IPS DF 6.9 (cell line): Measurements from ENCODE around the gene BABAM1.
"Not testable (repeated sequence)": the region's sequence is repeated elsewhere in the genome, so short reads cannot be mapped to it uniquely, and the experiment has no call there.

Experiments used
- DNase-seq: peaks from one replicate; pipeline ENCODE4 v3.0.0-alpha.2; 2013; ENCODE audit warnings: low read depth, low spot score
- H3K27ac ChIP-seq: one replicate; pipeline ENCODE4 v1.5.1; 2013; ENCODE audit warnings: low read length, control low read depth
- H3K27me3 ChIP-seq: 2 replicates; pipeline ENCODE4 v1.6.1; 2013; ENCODE audit warnings: mild to moderate bottlenecking, low read length; ENCODE audit not compliant: control insufficient read depth, insufficient read depth
- H3K36me3 ChIP-seq: 2 replicates; pipeline ENCODE4 v1.6.1; 2013; ENCODE audit warnings: low read length; ENCODE audit not compliant: control insufficient read depth, insufficient read depth
- H3K4me1 ChIP-seq: 2 replicates; pipeline ENCODE4 v1.6.1; 2013; ENCODE audit warnings: low read length; ENCODE audit not compliant: control insufficient read depth, insufficient read depth
- H3K4me3 ChIP-seq: 2 replicates; pipeline ENCODE4 v1.5.1; 2013; ENCODE audit warnings: mild to moderate bottlenecking, low read length
- H3K9me3 ChIP-seq: 2 replicates; pipeline ENCODE4 v1.6.1; 2013; ENCODE audit warnings: low read length, inconsistent platforms; ENCODE audit not compliant: control insufficient read depth, insufficient read depth
- WGBS: extraction: QIAGEN DNeasy Blood & Tissue Kit; methylation state at CpG from one replicate; pipeline ENCODE4 v1.1.7; 2013; ENCODE audit warnings: mixed read lengths, missing lambda C conversion rate; ENCODE audit not compliant: insufficient read length, insufficient coverage; 5-methylcytosine and 5-hydroxymethylcytosine counted together

The BABAM1 gene

DNA sequence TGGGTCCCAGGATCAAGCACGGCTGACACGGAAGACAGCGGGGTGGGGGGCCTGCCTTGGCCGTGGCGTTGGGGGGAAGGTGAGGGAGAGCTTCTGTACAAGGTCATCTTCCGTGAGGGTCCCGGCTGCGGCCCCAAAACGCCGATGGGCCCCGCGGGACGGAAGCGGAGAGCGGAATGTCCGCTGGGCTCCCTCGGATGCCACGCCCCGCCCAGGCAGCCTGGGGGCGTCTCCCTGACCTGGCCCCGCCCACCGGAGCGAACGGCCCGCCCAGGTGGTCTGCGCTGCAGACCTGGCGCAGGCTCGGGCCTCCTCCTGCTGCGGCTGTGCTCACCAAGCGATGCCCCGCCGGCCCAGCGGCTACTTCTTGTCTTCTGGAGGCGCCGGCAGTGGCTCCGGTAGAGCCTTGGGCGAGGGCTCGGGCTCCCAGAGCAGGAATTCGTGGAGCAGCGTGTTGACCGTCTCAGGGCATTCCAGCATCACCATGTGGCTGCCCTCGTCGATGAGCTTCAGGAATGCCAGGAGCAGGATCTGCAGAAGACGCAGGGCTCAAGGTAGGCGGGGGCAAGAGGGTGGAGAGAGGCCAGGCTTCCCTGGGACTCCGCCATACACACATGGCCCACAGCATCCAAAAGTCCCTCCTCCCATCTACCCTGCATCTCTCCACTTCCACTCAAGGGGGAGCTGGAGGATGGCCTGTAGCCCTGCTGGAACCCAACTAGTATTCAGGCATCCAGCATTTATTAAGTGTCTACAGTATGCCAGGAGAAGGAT lies 25.2 kb downstream of the BABAM1 start:
- Histone ChIP-seq H3K36me3 (peaks cover 4% of the 10 kb centered on the region; the same call in 1 of the 2 replicates), H3K9me3 (no peaks in the 10 kb centered on the region), H3K4me1 (0 out of 2 replicates have a peak, but pooled peaks cover 5% of the 10 kb centered on the region), H3K27ac (no peak overlapping the region), H3K4me3 (peak overlapping the region; percentile 31; the same call in 1 of the 2 replicates), H3K27me3 (no peaks in the 10 kb centered on the region)
- DNase-seq = no peak
- WGBS = no CpG with 5 or more reads among the region's 46 CpGs

- no peak for DNase-seq
- Histone ChIP-seq H3K4me3 (no peak overlapping the region), H3K27ac (no peak overlapping the region), H3K4me1 (0 out of 2 replicates have a peak, but pooled peaks cover 5% of the 10 kb centered on the region), H3K9me3 (no peaks in the 10 kb centered on the region), H3K36me3 (peaks cover 4% of the 10 kb centered on the region; the same call in 1 of the 2 replicates), H3K27me3 (no peaks in the 10 kb centered on the region)
- WGBS = no CpG with 5 or more reads among the region's 14 CpGs
Measured at GRCh38 chr19:17293605-17294004, 26.4 kb downstream of the BABAM1 start.

GRCh38 chr19:17294051-17294891 lies 27.0 kb downstream of the BABAM1 start:
- Histone ChIP-seq H3K27ac (no peak overlapping the region), H3K4me3 (no peak overlapping the region), H3K27me3 (no peaks in the 10 kb centered on the region), H3K36me3 (peaks cover 6% of the 10 kb centered on the region; the same call in 1 of the 2 replicates), H3K4me1 (0 out of 2 replicates have a peak, but pooled peaks cover 5% of the 10 kb centered on the region), H3K9me3 (no peaks in the 10 kb centered on the region)
- WGBS = no CpG with 5 or more reads among the region's 48 CpGs
- no peak for DNase-seq

DNA sequence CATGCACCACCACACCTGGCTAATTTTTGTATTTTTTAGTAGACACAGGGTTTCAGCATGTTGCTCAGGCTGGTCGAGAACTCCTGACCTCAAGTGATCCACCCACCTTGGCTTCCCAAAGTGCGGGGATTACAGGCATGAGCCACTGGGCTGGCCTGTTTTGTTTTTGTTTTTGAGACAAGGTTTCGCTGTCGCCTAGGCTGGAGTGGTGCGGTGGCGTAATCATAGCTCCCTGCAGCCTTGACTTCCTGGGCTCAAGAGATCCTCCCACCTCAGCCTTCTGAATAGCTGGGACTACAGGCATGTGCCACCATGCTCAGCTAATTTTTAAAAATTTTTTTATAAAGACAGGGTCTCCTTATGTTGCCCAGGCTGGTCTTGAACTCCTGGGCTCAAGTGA lies 28.3 kb downstream of the BABAM1 start:
- H3K27ac ChIP-seq, H3K27me3 ChIP-seq, H3K36me3 ChIP-seq, H3K4me1 ChIP-seq, DNase-seq, H3K9me3 ChIP-seq, H3K4me3 ChIP-seq: not testable (repeated sequence)
- WGBS = no CpG with 5 or more reads among the region's 6 CpGs

- no peak overlapping the region for H3K27ac ChIP-seq
- H3K36me3 ChIP-seq = peaks cover 10% of the 10 kb centered on the region
- no peaks in the 10 kb centered on the region for H3K27me3 ChIP-seq
- no peak overlapping the region for H3K4me3 ChIP-seq
- H3K9me3 ChIP-seq = no peaks in the 10 kb centered on the region
- no CpG with 5 or more reads among the region's 4 CpGs for WGBS
- H3K4me1 ChIP-seq = 0 out of 2 replicates have a peak, but pooled peaks cover 5% of the 10 kb centered on the region
- no peak for DNase-seq
Measured at GRCh38 chr19:17296273-17296672, 29.0 kb downstream of the BABAM1 start.

- H3K27ac ChIP-seq = no peak overlapping the region
- no peaks in the 10 kb centered on the region for H3K27me3 ChIP-seq
- H3K4me3 ChIP-seq = no peak overlapping the region
- 0 out of 2 replicates have a peak, but pooled peaks cover 3% of the 10 kb centered on the region for H3K4me1 ChIP-seq
- H3K36me3 ChIP-seq = peaks cover 13% of the 10 kb centered on the region
- no CpG with 5 or more reads among the region's 6 CpGs for WGBS
- DNase-seq = no peak
- H3K9me3 ChIP-seq = no peaks in the 10 kb centered on the region
Measured at GRCh38 chr19:17296976-17297375, 29.7 kb downstream of the BABAM1 start.

- Histone ChIP-seq H3K9me3 (no peaks in the 10 kb centered on the region), H3K4me1 (peaks cover 1% of the 10 kb centered on the region; the same call in 1 of the 2 replicates), H3K4me3 (no peak overlapping the region), H3K36me3 (peaks cover 9% of the 10 kb centered on the region), H3K27me3 (no peaks in the 10 kb centered on the region), H3K27ac (no peak overlapping the region)
- no CpG with 5 or more reads among the region's 51 CpGs for WGBS
- no peak for DNase-seq
Measured at GRCh38 chr19:17300992-17301619, 33.9 kb downstream of the BABAM1 start.

DNA sequence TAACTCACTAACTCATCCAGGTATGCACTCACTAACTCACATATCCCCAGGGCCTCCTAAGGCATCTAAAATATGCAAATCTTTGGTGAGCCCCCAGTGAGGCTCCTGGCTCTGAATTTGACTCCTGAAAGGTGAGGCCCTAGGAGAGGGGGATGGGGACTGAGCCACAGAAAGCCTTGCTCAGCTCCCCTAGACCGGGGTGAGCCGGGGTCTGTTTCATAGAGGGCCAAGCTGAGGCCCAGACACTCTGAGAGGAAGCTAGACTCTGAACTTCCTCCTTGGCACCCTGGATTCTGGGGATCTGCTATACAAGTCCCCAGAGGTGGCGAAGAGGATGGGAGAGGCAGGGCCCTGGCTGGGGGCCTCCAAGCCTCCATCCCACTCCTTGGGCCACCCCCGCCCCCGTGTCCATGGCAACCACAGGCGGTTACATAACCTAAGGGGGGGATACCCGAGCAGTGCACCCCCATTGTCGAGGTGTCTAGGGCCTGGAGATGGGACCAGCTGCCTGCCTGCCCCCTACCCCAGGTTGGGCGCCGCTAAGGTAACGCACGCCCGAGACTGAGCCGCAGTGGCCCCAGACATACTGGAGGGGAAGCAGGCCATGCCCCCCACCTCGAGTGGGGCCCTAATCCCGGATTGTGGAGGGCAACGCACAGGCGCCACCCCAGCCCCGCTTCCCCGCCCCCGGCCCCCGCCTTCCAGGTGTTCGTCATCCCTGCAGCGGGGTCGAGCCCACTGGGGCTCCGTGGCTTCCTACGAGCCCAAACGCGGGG lies 35.3 kb downstream of the BABAM1 start:
- Histone ChIP-seq H3K27me3 (no peaks in the 10 kb centered on the region), H3K9me3 (no peaks in the 10 kb centered on the region), H3K4me3 (peak overlapping the region; percentile 39; the same call in 1 of the 2 replicates), H3K27ac (no peak overlapping the region), H3K4me1 (peaks cover 1% of the 10 kb centered on the region; the same call in 1 of the 2 replicates), H3K36me3 (peaks cover 9% of the 10 kb centered on the region)
- no peak for DNase-seq
- no CpG with 5 or more reads among the region's 29 CpGs for WGBS

GRCh38 chr19:17303167-17303939 lies 36.1 kb downstream of the BABAM1 start, which contains the start of gene ABHD8:
ABHD8 (minus strand) TSS chr19:17303425; CDS start chr19:17301616, 1,809 bp downstream.
- Histone ChIP-seq H3K36me3 (peaks cover 9% of the 10 kb centered on the region), H3K9me3 (no peaks in the 10 kb centered on the region), H3K27me3 (no peaks in the 10 kb centered on the region), H3K4me1 (peaks cover 1% of the 10 kb centered on the region; the same call in 1 of the 2 replicates), H3K4me3 (peak within 1 kb of the TSS; percentile 39; the same call in 1 of the 2 replicates), H3K27ac (no peak within 1 kb of the TSS)
- no CpG with 5 or more reads among the region's 52 CpGs for WGBS
- no peak for DNase-seq
